GM11168 (cell line): ENCODE results near the gene TMEM178B.

ENCODE experiments used
- in situ Hi-C: fragments of 300-500 bp; cut with MboI; formaldehyde crosslinking; loops from one replicate; pipeline ENCODE4 v1.12.0; 2022; ENCODE audit warnings: low sequenced_read_pairs; ENCODE audit not compliant: unreplicated experiment

TMEM178B gene

DNA sequence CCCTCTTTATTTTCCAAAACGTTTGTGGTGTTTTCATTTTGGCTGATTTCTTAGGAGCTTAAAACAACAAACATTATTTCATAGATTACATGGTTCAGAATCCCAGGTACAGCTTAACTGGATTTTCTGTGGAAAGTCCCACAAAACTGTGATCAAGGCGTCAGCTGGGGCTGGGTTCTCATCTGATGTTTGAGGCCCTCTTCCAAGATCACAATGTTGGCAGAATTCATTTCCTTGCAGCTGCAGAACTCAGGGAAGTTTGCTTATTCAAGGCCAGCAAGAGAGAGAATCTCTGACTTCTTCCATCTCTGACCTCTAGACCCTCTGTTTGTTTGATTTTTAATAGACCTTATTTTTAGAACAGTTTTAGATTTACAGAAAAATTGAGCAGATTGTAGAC, 368.9 kb downstream of the TMEM178B start:
- in situ Hi-C loops: no loop called here

DNA sequence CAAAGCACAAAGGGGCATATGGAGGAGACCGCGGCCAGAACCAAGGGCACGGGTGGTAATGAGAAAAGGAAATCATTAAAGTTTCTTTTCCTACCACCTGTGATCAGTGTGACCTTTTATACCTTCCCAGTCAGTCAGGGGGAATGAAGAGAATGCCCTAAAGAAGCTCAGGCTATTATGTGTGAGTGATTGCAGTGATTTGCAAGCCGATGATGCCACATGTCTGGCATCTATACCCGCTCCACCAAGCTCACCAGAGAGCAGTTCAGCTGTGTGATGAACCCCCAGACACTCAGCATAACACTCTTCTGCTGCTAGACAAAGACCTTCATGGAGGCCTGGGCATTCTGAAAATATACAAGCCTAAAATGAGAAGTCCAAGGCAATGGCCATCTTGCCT, 371.1 kb downstream of the TMEM178B start:
- in situ Hi-C loops: no loop called here

DNA sequence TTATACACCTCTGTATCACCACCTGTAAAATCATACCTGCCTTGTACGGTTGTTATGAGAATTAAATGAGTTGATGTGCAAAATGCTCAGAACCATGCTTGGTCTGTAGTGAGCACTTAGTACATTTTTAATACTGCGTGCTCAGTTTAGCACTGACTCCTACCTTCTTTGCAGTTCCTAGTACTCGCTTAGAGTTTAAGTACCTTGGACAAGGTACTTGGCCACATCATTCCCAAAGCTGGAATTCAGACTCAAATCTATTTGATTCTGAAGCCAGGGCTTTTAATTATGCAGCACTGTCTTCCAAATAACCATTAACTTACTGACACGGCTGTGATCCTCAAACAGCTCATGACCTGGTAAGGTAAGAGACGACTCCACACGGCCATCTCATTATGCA, 377.4 kb downstream of the TMEM178B start:
- in situ Hi-C loops: no loop called here

DNA sequence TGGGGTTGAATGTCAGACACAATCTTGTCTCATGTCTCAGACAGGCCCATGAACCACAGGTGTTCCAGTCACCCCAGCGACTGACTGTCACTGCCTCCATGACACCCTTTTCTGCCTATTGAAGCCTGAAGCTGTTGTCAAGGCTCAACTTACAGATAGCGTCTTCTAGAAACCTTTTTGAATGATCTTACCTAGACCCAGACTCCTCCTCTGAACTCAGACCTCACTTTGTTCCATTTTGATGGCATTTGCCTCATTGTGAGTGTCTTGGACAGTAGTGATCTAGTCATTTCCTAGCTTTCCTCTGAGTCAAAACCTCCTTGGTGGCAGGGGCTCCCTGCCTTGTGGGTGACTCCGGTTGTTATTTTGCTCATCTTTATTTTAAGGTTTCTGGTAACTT, 379.0 kb downstream of the TMEM178B start:
- in situ Hi-C loops: no loop called here

DNA sequence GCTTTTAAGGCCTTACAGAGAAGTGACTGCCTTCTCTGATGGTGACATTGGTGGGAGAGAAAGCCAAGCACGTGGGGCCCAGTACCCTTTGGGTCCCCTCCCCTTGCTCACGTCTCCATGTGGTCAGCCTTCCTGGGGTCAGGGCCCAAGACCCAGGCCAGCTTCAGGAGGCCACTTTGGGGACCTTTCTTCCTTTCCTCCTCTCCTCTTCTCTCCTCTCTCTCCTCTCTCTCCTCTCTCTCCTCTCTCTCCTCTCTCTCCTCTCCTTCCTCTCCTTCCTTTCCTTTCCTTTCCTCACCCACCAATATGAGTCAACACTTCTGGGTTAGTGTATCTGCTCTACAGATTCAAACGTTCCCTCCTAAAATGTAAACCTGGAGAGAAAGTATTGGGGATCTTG, 380.5 kb downstream of the TMEM178B start:
- in situ Hi-C loops: no loop called here

DNA sequence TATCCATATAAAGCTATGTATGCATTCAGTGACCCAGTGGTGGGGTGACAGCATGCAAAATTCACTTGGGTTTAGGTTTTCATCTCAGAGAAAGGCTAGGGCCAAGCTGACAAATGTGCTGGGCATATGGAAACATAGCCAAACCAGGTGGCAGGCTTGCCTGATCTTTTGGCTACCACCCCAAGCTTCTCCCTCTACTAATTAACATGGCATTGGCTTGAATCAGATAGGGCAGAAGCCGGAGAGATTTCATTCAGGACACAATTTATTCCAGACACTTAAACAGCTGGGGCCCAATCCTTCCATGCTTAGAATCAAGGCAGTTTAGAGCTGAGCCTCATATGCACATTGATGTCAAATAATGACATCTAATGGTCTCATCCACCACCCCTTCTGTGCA, 381.9 kb downstream of the TMEM178B start:
- in situ Hi-C loops: no loop called here

DNA sequence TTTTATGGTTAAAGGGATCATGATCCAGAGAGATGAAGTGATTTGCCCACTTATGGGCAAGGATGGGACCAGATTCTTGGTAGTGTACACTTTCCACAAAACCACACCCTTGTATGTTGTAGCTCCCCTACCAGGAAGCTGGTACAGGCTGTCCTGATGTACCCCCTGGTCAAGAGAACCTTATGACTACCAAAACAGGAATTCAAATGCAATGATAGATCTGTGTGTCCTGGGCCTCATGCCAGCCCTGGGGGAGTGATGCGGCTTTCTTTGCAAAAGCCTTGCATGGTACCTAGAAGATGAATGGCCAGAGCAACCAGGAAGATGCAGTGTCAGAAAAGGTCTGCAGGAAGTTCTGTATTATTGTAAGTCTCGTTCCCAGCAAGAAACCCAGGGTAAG, 382.4 kb downstream of the TMEM178B start:
- in situ Hi-C loops: no loop called here

DNA sequence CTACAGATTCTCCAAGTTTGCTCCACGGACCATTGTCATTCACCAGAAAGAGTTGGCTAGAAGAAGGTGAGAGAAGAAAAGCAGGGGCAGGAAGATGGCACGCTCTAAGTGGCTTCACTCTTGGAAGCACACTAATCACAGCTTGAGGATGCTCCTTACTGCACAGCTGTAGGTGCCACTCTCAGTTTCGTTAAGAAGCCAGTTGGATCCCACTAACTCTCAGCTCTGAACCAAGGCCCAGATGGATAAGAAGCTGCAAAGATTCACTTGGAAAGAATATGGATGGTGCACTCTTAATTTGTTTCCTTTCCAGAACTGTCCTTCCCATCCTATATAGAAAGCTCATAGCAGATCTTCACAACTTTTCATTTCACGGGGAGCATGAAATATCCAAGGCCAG, 382.8 kb downstream of the TMEM178B start:
- in situ Hi-C loops: no loop called here

DNA sequence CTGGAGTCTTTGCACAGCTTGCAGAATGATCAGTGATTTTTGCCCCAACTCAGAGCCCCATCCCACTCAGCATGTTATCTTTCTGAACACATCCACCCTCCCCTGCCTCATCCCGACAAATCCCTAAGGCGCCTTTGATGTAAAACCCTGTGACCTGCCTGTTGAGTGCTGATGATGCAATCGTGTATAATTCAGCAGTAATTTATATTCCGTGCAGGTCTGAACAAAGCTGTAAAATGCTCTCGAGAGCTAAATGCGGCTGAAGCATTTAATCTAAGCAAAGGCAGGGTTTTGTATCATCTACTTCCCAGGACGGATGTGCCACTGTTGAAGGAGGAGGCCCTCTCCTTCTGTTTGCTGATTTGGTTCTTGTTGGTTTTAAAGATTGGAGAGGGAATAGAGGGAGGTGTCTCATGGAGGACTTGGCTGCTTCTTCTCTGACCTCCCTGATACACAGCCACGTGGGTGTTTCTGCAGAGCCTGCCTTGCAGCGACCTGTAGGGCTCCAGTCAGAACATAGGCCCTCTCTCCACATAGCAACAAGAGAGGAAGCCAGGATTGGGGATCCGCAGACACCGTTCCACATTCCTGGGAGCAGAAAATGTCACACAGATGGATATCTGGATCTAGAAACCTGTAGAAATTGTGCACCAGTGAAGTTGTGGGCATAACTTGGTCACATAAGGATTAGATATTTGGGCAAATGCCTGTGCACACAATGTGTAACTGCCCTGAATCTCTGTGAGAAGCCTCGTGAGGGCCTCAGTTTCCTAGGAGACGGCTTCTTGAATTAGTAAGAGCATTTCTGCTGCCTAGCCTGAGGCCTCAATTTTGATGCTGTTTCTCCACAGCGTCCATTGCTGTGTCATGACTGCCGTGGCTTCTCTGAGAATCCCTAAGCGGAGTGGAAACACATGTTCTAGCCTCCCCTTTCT, 387.2 kb downstream of the TMEM178B start:
- in situ Hi-C loops: no loop called here

DNA sequence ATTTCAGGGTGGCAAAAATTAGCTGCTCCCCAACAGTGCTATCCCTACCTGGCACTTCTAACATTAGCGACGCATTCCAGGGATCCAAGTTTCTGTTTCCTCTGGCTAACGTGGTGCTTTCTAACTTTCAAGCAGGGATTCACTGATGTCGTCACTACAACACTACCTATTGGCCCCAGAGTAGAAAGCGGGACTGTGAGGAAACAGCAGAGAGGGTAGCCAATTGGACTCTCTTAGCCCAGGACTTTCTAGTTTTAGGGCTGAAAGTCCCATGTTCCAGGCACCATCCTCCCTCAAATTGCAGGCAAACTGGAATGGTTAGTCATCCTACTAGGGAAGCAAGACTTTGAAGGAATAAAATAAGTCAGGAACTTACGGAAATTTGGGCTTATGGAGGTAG, 388.1 kb downstream of the TMEM178B start:
- in situ Hi-C loops: no loop called here

DNA sequence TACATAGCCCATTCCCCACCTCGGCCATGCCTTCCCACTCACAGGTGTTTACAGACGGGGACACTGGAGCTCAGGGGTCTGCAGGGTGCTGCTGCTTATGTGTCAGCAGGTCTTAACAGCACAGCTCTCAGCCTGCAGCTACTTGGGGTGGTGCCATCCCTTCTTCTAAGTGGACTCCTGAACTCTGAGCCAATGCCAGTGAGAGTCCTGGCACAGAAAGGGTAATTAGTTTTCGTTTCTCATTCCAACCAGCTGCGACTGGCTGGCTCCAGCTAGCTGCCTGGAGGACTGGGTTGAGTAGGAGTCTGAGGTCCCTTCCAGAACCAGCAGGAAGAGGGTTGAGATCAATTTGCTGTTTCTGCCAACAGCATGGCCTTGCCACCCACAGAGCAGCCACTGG, 389.1 kb downstream of the TMEM178B start:
- in situ Hi-C loops: no loop called here

DNA sequence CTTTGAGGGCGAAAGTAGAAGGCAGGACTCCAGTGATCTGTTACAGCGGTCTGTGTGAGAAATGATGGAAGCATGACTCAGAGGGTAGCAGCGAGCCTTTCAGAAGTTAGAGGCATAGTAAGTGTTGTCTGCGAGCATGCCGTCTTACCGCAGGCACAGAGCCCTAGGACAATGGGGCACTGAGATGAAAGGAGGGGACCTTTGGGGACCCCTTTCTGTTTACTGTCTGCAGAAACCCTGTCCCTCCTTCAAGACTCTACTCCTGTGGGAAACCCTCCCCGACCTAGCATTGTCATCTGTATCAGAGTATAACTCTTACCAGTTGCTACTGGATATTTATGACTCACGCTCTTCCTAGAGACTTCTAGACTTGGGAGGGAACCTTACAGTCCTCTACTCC, 390.1 kb downstream of the TMEM178B start:
- in situ Hi-C loops: no loop called here

DNA sequence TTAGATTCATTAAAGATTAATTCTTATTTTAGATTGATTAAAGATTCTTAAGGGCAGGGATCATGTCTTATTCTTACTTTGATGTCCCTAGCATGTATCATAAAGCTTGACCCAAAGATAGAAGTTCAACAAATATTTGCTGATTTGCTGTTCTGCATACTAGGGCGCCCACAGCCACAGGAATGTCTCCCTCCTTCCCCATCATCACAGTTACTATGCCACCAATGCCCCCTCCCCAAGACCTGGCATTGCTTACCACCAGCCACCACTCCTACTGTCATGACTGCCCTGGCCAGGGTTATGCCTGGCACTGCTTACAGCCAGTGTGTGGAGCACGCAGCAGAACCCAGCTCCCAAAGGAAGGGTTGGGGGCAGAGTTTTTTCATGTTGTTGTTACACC, 390.7 kb downstream of the TMEM178B start:
- in situ Hi-C loops: no loop called here

DNA sequence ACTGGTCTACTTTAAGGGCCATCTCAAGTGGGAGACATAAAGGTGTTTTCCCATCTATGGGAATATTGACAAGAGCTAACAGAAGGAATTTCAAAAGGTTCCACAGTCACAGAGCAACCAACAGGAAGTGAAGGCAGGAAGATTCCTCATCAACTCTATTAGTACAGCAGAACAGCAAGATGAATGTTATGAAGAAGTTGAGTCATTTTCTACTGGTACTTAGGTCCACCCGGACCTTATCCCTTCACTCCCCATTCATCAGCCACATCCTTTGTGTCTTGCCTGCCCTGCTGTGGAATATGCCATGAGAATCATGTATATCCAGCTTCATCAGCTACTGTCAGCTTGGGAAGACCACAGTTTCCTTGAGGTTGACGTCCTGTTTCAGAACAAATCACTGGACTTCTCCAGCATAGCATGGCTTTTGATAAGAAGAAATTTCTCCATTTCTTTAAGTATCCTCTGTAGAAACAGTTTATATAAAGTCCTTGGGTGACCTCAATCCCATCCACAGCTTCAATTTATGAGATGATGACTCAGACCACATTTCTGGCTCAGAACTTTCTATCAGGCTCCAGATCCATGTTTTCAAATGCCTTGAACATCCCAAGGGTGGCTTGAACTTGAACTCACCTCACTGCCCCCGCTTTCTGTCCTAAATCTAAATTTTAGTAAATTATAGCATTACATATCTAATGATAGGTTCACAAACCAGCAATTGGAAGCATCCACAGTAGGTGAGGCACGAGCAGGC, 392.5 kb downstream of the TMEM178B start:
- in situ Hi-C loops: no loop called here

DNA sequence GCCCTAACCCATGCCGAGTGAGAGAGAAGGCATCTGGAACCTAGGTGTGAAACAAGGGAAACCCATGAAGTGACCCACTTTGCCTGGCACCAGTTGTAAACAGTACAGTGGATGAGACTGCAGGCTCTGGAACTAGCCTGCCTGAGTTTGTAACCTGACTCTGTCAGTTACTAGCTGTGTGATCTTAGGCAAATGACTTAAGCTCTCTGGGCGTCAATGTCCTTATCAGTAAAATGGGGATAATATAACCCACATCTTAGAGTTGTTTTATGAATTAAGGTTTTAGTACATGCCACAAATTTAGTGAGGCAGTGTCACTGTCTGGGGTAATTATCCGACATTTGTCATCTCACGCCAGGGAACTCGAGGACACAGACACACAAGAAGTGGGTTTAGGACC, 394.5 kb downstream of the TMEM178B start:
- in situ Hi-C loops: no loop called here

DNA sequence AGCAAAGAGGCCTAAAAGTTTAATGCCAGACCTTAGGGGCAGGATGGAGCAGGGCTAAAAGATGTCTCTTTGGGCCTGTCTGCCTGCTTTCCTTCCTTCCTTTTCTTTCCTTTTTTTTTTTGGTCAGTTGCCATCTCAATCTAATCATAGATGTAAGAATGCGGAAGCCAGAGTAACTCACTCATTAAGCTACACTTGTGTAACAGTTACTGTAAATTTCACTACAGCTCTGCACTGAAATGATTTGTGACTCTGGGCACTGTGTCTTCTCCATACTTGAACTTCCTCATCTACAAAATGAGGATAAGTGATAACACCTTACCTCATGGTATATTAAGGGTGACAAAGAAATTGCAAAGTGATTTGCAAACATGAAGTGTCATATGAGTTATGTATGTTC, 401.8 kb downstream of the TMEM178B start:
- in situ Hi-C loops: no loop called here

DNA sequence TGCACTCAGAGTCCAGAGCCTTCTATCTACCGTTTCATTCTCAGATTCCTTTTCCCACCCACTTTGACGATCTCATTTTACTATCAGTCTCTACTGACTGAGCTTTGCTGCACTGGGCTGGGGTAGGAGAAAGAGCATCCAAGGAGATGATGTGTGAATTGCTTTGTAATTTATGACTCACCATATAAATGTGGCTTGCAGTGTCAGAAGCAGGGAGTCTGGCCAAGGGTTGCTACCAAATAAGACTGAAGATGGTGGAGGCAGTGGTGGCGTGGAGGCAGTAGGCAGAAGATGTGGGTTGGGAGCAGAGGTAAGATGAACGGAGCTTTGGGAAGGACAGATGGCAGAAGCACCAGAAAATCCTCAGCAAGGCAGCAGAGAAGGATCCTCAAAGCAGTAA, 404.0 kb downstream of the TMEM178B start:
- in situ Hi-C loops: no loop called here

DNA sequence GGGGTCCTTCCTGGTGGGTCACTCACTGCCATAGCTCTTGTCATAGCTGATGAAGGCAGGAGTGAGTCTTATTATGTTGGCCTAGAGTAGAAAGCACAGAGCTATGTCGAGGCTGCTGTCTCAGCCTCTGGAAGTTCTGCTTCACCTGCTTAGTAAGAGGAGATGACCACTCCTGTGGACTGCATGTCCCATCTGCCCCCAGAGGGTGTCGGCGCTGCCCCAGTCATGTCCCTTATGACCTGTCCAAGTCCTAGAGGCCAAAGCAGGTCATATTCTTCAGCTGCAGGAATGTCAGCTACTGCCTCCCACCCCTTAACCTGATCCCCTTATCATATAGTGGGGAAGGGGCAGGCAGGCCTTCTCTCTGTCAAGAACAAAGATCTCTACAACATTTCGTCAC, 405.0 kb downstream of the TMEM178B start:
- in situ Hi-C loops: no loop called here

DNA sequence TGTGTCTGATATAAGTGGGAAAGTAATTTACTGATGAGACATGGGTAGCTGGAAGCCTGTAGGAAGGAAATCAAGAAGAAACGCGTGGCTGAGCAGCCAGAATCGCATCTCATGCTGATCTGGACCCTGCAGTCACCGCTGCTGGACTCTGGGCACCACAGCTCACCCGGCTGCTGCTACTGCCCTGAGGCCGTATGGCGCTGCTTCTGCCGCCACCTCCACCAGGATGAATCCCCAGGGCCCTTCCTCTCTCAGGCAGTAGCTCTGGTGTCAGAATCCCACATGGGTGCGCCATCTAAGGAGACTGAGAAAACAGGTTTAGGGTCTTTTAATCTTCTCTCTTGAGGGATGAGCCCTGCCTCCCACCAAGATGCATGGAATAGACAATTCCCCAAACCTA, 407.1 kb downstream of the TMEM178B start:
- in situ Hi-C loops: no loop called here

DNA sequence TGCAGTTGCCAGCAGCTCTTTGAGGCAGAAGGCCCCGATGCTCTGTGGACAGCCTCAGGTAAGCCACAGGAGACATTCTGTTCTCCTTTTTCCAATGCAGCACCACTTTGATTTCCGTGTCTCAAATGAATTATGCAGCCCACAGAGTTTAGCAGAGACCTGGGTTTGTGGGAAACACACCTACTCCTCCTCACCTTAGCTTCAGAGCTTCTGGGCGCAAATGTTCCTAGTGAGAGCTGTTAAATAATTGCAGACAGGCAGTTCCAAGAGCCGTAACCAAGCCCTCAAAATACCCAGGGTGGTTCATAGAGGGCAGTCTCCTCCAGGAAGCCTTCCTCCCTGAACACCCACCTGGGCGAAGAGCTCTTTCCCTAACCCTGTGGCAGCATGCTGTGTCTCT, 408.1 kb downstream of the TMEM178B start:
- in situ Hi-C loops: no loop called here

DNA sequence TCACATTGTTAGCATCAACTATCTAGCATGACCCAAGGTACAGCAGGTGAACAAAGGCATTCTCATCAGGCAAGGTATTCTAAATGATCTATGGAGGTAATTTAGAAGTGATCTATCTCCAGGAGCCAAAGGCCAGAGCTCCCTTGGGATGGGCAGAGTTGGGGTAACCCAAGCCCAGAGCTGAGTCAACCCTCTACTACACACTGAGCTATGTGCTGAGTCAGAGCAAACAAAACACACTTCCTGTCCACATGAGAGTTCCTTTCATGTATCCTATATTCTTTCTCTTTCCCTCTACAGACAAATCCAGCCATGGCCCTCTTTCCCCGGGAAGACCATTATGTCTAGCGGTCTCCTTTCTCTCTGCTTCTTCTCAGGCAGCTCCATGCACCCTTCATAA, 409.2 kb downstream of the TMEM178B start:
- in situ Hi-C loops: no loop called here

DNA sequence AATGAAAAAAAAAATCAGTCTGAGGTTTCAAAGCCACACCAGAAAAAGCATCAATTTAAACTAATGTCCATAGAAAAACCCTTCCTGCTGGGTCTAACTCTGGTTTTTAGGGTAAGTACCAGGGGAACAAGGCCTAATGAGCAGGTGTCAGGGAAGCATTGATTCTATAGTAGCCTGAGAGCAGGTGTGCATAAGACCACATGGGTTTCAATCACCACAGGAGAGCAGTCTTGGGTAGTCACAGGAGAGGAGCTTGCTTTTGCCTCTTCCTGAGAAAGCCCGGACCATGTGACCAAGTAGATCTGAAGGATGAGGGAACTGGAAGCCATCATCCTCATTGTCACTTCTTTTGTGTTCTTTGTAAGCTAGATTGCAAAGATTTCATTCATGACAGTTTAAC, 411.0 kb downstream of the TMEM178B start:
- in situ Hi-C loops: no loop called here
